HEK293 (cell line): ENCODE data around the gene TBC1D17.
A peak's percentile ranks its signal among the peaks of the same experiment; 100 is the strongest.

Experiments used
- BCL11A ChIP-seq: fragments of 450-650 bp; formaldehyde crosslinking; IDR thresholded peaks from 2 replicates; pipeline ENCODE4 v1.5.1; 2016; ENCODE audit warnings: low read depth, missing biosample characterization, missing genetic modification characterization
- CTCF ChIP-seq: fragments of 450-650 bp; formaldehyde crosslinking; IDR thresholded peaks from 2 replicates; pipeline ENCODE4 v1.5.1; 2016; ENCODE audit warnings: missing biosample characterization, missing genetic modification characterization
- KLF16 ChIP-seq: fragments of 450-650 bp; formaldehyde crosslinking; IDR thresholded peaks from 2 replicates; pipeline ENCODE4 v1.5.1; 2017; ENCODE audit warnings: missing biosample characterization, missing genetic modification characterization
- ZBTB26 ChIP-seq: fragments of 450-650 bp; formaldehyde crosslinking; optimal IDR thresholded peaks from 2 replicates; pipeline ENCODE3; 2016; ENCODE audit warnings: missing biosample characterization, mild to moderate bottlenecking, missing genetic modification characterization
- ZFP69B ChIP-seq: fragments of 450-650 bp; formaldehyde crosslinking; IDR thresholded peaks from 2 replicates; pipeline ENCODE4 v1.5.1; 2016; ENCODE audit warnings: missing biosample characterization, missing genetic modification characterization
- ZNF114 ChIP-seq: fragments of 450-650 bp; formaldehyde crosslinking; IDR thresholded peaks from 2 replicates; pipeline ENCODE4 v1.5.0; 2017; ENCODE audit warnings: missing biosample characterization, missing genetic modification characterization
- ZNF274 ChIP-seq, 2 experiments: fragments of 200-500 bp in 1 of 2; fragments of 450-650 bp in 1 of 2; sonication (Bioruptor generic) in 1 of 2; formaldehyde crosslinking in 1 of 2; IDR thresholded peaks; 2 replicates each; pipeline versions ENCODE4 v1.5.1 to v1.6.1; 2014 to 2016; ENCODE audit warnings: borderline replicate concordance in 1 of 2, inconsistent platforms in 1 of 2, low read length in 1 of 2, missing biosample characterization in 1 of 2, missing genetic modification characterization in 1 of 2
- ZNF292 ChIP-seq: fragments of 450-650 bp; formaldehyde crosslinking; IDR thresholded peaks from 2 replicates; pipeline ENCODE4 v1.5.1; 2016; ENCODE audit warnings: low read depth, missing biosample characterization, missing genetic modification characterization, borderline replicate concordance
- ZNF398 ChIP-seq: fragments of 450-650 bp; formaldehyde crosslinking; IDR thresholded peaks from 2 replicates; pipeline ENCODE4 v1.5.1; 2017; ENCODE audit warnings: missing biosample characterization, missing genetic modification characterization
- ZNF549 ChIP-seq: fragments of 450-650 bp; IDR thresholded peaks from 2 replicates; pipeline ENCODE4 v1.5.1; 2018; ENCODE audit warnings: missing biosample characterization, missing genetic modification characterization, mild to moderate bottlenecking, inconsistent platforms, moderate library complexity
- ZNF701 ChIP-seq: fragments of 450-650 bp; formaldehyde crosslinking; IDR thresholded peaks from 2 replicates; pipeline ENCODE4 v1.5.1; 2016; ENCODE audit warnings: missing biosample characterization, missing genetic modification characterization
- ZSCAN16 ChIP-seq: fragments of 450-650 bp; formaldehyde crosslinking; IDR thresholded peaks from 2 replicates; pipeline ENCODE4 v1.5.1; 2016; ENCODE audit warnings: missing biosample characterization, missing genetic modification characterization

- TF ChIP-seq CTCF (0 out of 2 replicates have a peak, but pooled peaks have one; percentile 13), ZNF274 (IDR thresholded peaks at IDR 0.05; ENCODE audit: low read length) (no peak), ZNF274 (tag by site-specific recombination; IDR thresholded peaks at IDR 0.05; ENCODE audit: borderline replicate concordance) (no peak), ZNF114 (tag by site-specific recombination) (no peak), ZNF398 (tag by site-specific recombination) (peak; percentile 43; the same call in 1 of the 2 replicates), ZBTB26 (tag by site-specific recombination) (peak; percentile 77), ZSCAN16 (tag by site-specific recombination) (no peak), ZNF549 (tag by site-specific recombination) (no peak), KLF16 (tag by site-specific recombination) (peak; percentile 98), ZNF701 (tag by site-specific recombination) (no peak), BCL11A (tag by site-specific recombination) (no peak), ZNF292 (tag by site-specific recombination) (no peak), ZFP69B (tag by site-specific recombination) (peak; percentile 87)
Measured at GRCh38 chr19:49929121-49929610, 51.7 kb downstream of the TBC1D17 start, which contains the start of the genes ATF5 and NUP62.
